NCI-H2107 treated with DMSO at 0.1 percent for 48 hours (cell line): ENCODE measurements around the gene SESN1.
"Not testable (repeated sequence)": the region's sequence is repeated elsewhere in the genome, so short reads cannot be mapped to it uniquely, and the experiment has no call there.

ENCODE experiments used
- DNase-seq: peaks from one replicate; lab custom pipeline; 2025; ENCODE audit not compliant: unreplicated experiment; lab: John Stamatoyannopoulos, UW

SESN1 gene

DNA sequence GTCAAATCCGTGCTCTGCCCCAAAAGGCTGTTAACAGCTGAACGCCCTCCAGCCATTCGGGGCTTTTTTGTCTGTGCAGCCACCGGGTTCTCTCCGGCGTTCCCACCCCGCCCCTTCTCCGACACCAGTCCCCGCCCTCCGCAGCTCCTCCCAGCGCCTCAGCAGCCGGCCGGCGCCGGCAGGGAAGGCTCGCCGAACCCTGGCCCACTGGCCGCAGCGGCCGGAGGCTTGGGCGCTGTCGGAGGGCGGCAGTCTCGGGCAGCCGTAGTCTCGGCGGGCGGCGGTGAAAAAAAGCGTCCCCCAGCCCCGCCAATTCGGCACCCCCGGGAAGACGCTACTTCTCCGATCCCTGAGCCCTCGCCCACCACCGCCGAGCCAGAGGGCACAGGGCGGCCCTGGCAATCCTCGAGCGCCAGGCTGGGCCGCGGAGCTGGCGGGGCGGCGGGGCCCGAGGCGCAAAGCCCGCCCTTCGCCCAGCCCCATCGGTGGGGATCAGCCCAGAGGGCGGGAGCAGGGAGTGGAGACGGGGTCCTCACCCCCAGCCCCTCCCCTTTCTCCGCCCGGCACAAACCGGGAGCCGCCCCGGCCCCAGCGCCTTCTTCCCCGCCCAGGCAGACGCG, at the start of gene SESN1:
Gene SESN1, minus strand, starts transcription at position 431 of the 620 bp plus-strand sequence. CDS start 773 bp downstream, outside the sequence.
- DNase-seq: peak; percentile 69

DNA sequence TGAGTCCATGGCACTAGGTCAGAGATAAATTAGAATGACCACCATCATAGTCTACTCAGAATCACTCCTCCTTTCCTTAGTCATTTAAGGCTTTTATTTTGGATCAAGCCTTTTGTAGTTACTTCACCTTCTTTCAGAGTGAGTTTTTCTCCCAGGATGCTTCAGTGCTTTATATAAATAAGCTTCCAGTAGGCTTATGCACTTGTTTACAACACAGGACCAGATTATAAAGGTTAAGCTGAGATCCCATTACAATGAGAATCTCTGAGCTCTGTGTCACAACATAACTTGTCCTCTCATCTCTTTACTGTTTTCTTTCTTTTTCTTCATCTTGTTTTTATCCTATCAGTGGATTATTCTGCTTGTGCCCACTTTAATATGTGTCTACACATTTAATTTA, 48.5 kb upstream of the SESN1 start:
- no peak for DNase-seq

DNA sequence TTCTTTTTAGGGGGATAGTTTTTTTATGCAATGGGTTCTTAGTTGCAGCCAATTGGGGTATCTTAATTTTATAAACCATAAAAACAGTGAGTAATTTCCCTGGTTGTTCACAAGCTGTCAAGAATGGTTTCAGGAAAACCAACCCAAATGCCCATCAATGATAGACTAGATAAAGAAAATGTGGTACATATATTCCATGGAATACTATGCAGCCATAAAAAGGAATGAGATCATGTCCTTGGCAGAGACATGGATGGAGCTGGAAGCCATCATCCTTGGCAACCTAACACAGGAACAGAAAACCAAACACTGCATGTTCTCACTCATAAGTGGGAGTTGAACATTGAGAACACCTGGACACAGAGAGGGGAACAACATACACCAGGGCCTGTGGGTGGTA, 47.4 kb upstream of the SESN1 start:
- not testable (repeated sequence) for DNase-seq

DNA sequence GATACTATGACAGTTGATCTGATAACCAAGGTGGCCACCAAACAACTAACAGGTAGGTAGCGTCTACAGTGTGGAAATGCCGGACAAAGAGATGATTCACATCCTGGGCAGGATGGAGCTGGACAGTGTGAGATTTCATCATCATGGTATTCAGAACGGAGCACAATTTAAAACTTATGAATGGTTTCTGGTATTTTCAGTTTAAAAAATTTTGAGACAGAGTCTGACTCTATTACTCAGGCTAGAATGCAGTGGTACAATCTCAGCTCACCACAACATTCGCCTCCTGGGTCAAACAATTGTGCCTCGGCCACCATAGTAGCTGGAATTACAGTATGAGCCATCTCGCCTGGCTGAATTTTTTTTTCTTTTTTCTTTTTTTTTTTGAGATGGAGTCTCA, 44.5 kb upstream of the SESN1 start:
- no peak for DNase-seq

DNA sequence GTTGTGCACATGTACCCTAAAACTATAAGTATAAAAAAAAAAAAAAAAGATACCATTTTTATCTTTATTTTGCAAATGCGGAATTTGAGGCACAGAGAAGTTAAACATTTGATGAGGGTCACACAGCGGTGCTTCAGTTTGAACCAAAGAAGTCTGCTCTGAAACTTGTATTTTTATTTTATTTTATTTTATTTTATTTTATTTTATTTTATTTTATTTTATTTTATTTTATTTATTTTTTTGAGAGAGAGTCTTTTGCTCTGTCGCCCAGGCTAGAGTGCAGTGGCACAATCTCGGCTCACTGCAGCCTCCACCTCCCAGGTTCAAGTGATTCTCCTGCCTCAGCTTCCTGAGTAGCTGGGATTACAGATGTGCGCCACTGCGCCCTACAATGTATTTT, 41.9 kb upstream of the SESN1 start:
- DNase-seq: not testable (repeated sequence)

- not testable (repeated sequence) for DNase-seq
Observed at GRCh38 chr6:109136039-109136438, 41.4 kb upstream of the SESN1 start.

GRCh38 chr6:109135600-109135999, 41.0 kb upstream of the SESN1 start:
- not testable (repeated sequence) for DNase-seq

GRCh38 chr6:109130065-109130464, 35.4 kb upstream of the SESN1 start:
- DNase-seq: no peak

DNA sequence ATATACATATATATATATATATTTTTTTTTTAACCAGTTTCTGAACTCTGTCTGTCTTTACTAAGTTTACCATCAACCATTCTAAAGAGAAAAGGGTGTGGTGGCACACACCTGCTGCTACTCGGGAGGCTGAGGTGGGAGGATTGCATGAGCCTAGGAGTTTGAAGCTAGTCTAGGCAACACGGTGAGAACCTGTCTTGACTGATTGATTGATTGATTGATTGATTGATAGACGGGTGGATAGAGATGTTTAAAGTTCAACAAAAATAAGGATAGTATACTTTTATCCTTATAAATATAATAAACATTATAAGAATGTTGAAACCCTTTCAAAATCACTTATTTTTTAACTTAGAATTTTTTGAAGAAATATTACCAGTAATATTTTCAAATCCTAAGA, 30.9 kb upstream of the SESN1 start:
- no peak for DNase-seq

DNA sequence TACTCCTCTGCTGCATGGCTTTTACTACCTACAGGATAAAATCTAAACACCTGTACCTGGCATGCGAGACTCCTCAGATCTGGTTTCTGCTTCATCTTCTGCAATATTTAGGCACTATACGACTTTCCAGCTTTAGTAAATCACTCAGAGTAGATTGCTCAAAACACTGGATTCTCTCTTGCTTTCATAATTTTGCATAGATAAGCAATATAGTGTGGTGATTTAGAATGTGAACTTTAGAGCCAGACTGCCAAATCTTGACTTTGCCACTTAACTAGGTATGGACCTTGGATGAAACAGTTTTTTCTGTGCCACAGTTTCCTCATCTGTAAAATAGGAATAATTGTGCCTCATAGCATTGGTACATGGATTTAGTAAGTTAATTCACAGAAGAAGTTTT, 29.6 kb upstream of the SESN1 start:
- no peak for DNase-seq

DNA sequence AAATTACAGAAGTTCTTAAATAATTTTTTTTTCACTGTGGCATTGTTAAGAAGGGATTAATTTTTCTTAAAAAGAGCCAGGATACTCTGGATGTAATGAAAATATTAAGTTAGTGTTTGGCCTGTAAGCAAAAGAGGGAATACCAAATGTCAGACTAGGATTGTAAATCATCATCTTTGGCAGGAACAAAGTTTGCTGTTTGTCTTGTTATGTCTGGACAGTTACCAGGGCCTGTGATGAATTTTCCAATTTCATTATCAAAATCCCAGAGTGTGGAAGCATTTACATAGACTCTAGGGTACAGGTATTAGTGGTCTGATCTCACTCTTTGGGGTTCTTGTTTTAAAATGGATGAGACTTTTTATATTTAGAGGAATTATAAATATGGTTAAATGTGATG, 26.8 kb upstream of the SESN1 start:
- no peak for DNase-seq

GRCh38 chr6:109118871-109119354, 24.3 kb upstream of the SESN1 start:
- no peak for DNase-seq

- no peak for DNase-seq
Observed at GRCh38 chr6:109118337-109118736, 23.7 kb upstream of the SESN1 start.

DNA sequence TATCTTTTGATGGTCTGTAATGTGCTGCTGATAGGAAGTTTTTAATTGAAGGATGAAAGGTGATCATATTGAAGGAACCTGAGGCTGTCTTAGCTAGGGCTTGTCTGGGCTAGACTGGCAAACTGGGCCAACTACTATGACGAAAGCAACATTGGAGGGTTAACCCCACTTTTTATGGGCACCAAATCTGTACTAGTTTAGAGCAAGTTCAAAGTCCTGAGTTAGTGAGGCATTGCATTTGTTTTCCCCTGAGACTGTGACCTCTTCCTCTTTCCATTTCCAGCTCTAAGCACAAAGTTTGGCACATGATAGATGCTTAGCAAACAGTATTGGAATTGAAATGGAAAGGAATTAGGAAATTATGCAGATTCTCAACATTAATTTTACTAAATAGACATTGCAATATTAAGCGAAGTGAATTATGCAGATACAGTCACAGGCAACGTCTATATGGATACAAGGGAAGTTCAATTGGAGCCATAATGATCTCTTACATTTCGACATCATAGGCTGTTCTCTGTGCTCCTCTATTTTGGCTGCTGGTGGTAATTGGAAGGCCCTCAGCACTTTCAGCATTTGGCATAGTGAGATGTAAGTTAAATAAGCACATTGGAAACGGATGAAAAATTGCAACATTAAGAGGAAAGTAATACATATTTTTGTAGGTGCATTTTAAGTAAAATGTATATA, 22.8 kb upstream of the SESN1 start:
- no peak for DNase-seq

GRCh38 chr6:109112663-109113062, 18.0 kb upstream of the SESN1 start:
- DNase-seq: not testable (repeated sequence)

DNA sequence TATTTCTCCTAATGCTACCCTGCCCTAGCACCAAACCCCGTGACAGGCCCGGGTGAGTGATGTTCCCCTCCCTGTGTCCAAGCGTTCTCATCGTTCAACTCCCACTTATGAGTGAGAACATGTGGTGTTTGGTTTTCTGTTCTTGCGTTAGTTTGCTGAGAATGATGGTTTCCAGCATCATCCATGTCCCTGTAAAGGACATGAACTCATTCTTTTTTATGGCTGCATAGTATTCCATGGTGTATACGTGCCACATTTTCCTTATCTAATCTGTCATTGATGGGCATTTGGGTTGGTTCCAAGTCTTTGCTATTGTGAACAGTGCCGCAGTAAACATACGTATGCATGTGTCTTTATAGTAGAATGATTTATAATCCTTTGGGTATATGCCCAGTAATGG, 15.0 kb upstream of the SESN1 start:
- not testable (repeated sequence) for DNase-seq

DNA sequence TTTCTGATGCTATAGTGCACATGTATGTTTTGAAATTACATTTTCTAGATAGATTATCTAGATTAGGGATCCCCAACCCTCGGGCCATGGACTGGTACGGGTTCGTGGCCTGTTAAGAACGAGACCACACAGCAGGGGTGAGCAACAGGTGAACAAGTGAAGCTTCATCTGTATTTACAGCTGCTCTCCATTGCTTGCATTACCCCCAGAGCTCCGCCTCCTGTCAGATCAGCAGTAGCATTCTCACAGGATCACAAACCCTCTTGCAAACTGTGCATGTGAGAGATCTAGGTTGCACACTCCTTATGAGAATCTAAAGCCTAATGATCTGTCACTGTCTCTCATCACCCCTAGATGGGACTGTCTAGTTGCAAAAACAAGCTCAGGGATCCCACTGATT, 11.0 kb upstream of the SESN1 start:
- DNase-seq: no peak

DNA sequence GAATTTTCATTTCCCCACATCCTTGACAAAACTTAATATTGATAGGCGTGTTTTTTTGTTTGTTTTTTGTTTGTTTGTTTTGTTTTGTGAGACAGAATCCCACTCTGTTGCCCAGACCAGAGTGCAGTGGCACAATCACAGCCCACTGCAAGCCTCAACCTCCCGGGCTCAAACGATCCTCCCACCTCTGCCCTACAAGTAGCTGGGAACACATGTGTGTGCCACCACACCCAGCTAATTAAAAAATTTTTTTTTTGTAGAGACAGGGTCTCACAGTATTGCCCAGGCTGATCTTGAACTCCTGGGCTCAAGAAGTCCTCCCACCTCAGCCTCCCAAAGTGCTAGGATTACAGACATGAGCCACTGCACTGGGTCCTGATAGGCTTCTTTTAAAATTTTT, 9.9 kb upstream of the SESN1 start:
- DNase-seq: no peak

GRCh38 chr6:109103942-109104341, 9.3 kb upstream of the SESN1 start:
- no peak for DNase-seq

DNA sequence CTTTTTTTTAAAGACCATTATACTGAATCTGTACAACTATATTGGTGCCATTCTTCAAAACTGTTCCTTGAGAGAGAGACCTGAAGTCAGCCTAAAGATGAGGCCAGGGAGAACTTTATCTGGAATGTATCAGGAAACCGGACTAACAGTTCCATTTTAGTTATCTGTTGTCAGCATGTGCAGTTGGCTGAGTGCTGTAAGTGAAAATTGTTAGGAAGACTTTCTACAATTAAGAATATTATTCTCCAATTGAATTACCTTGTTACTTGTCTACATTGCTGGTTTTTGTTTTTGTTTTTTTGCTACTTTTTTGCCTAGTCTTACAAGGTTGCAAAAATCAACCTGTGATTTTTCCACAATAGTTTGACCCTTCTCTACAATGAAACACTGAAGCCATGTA, 8.1 kb upstream of the SESN1 start:
- no peak for DNase-seq

- no peak for DNase-seq
Observed at GRCh38 chr6:109097661-109098060, 3.0 kb upstream of the SESN1 start.

DNA sequence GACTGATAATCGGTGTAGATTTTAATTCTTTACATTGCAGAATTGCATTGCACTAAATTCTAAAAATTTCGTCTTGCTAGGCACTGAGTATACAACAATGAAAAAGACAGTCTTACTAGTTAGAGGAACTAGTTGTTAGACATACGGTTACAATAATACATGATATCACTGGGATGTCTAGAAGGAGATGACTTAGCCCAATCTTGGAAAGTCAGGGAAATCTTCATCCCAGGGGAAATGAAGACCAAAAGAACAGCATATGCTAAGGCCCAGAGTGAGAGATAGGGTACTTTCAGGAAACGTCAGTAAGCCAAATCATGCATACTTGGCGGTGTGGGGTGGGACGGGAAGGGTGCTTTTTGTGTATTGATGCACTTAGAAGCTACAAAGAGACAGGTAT, 1.6 kb upstream of the SESN1 start:
- no peak for DNase-seq

GRCh38 chr6:109095835-109096084, 1.1 kb upstream of the SESN1 start:
- no peak for DNase-seq
